ENCODE results near the gene DACT1.

DNA sequence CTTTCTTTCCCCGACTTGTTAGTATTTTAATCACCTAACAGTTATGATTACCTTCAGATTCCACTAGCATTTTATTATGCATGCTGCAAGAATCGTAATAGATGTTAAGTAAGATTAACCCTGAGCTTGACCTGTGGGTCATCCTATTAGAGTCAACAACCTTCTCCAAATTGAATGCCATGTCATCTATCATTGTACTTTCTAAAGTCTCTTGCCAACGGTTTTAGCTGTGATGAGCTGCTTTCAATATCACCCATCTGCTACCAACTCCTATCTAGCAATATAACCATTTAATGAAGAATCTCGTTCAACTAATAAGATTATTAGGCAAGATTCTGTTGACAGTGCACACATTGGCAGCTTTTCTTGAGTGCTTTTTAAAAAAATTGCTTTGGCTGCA lies 33.7 kb downstream of the DACT1 start:
- TF ChIP-seq SMC3 (IDR thresholded peaks at IDR 0.05; ENCODE audit: borderline replicate concordance, low read length) (no peak), POLR2A (IDR thresholded peaks at IDR 0.05; ENCODE audit: low read depth, low read length) (no peak), POLR2AphosphoS5 (IDR thresholded peaks at IDR 0.05; ENCODE audit: low read length) (no peak), CREB1 (IDR thresholded peaks at IDR 0.05; ENCODE audit: low read depth) (no peak), RCOR1 (conservative IDR thresholded peaks at IDR 0.05; ENCODE audit: low read depth, low read length) (no peak), ATF7 (IDR thresholded peaks at IDR 0.05; ENCODE audit: low read depth) (no peak), TAF1 (IDR thresholded peaks at IDR 0.05; ENCODE audit: borderline replicate concordance, low read depth, low read length) (no peak), KLF5 (IDR thresholded peaks at IDR 0.05; ENCODE audit: partially characterized antibody) (no peak), STAT3 (IDR thresholded peaks at IDR 0.05; ENCODE audit: low read depth, low read length) (no peak)
- TF ChIP-seq, protein P1, sequence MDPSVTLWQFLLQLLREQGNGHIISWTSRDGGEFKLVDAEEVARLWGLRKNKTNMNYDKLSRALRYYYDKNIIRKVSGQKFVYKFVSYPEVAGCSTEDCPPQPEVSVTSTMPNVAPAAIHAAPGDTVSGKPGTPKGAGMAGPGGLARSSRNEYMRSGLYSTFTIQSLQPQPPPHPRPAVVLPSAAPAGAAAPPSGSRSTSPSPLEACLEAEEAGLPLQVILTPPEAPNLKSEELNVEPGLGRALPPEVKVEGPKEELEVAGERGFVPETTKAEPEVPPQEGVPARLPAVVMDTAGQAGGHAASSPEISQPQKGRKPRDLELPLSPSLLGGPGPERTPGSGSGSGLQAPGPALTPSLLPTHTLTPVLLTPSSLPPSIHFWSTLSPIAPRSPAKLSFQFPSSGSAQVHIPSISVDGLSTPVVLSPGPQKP (IDR thresholded peaks at IDR 0.05; ENCODE audit: low read depth, low read length): no peak
- TF ChIP-seq, protein P2, sequence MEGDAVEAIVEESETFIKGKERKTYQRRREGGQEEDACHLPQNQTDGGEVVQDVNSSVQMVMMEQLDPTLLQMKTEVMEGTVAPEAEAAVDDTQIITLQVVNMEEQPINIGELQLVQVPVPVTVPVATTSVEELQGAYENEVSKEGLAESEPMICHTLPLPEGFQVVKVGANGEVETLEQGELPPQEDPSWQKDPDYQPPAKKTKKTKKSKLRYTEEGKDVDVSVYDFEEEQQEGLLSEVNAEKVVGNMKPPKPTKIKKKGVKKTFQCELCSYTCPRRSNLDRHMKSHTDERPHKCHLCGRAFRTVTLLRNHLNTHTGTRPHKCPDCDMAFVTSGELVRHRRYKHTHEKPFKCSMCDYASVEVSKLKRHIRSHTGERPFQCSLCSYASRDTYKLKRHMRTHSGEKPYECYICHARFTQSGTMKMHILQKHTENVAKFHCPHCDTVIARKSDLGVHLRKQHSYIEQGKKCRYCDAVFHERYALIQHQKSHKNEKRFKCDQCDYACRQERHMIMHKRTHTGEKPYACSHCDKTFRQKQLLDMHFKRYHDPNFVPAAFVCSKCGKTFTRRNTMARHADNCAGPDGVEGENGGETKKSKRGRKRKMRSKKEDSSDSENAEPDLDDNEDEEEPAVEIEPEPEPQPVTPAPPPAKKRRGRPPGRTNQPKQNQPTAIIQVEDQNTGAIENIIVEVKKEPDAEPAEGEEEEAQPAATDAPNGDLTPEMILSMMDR (IDR thresholded peaks at IDR 0.05 in 2 of 3, conservative IDR thresholded peaks at IDR 0.05 in 1 of 3; ENCODE audit: control insufficient read depth in 2 of 3, extremely low read depth in 1 of 3, insufficient read depth in 1 of 3, low read depth in 3 of 3, low read length in 3 of 3): no peak
- TF ChIP-seq, protein P3, sequence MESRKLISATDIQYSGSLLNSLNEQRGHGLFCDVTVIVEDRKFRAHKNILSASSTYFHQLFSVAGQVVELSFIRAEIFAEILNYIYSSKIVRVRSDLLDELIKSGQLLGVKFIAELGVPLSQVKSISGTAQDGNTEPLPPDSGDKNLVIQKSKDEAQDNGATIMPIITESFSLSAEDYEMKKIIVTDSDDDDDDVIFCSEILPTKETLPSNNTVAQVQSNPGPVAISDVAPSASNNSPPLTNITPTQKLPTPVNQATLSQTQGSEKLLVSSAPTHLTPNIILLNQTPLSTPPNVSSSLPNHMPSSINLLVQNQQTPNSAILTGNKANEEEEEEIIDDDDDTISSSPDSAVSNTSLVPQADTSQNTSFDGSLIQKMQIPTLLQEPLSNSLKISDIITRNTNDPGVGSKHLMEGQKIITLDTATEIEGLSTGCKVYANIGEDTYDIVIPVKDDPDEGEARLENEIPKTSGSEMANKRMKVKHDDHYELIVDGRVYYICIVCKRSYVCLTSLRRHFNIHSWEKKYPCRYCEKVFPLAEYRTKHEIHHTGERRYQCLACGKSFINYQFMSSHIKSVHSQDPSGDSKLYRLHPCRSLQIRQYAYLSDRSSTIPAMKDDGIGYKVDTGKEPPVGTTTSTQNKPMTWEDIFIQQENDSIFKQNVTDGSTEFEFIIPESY (IDR thresholded peaks at IDR 0.05): no peak
- TF ChIP-seq, protein P4, sequence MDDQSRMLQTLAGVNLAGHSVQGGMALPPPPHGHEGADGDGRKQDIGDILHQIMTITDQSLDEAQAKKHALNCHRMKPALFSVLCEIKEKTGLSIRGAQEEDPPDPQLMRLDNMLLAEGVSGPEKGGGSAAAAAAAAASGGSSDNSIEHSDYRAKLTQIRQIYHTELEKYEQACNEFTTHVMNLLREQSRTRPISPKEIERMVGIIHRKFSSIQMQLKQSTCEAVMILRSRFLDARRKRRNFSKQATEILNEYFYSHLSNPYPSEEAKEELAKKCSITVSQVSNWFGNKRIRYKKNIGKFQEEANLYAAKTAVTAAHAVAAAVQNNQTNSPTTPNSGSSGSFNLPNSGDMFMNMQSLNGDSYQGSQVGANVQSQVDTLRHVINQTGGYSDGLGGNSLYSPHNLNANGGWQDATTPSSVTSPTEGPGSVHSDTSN (IDR thresholded peaks at IDR 0.05; ENCODE audit: insufficient replicate concordance, low read depth, low read length): no peak
- TF ChIP-seq, protein P5, sequence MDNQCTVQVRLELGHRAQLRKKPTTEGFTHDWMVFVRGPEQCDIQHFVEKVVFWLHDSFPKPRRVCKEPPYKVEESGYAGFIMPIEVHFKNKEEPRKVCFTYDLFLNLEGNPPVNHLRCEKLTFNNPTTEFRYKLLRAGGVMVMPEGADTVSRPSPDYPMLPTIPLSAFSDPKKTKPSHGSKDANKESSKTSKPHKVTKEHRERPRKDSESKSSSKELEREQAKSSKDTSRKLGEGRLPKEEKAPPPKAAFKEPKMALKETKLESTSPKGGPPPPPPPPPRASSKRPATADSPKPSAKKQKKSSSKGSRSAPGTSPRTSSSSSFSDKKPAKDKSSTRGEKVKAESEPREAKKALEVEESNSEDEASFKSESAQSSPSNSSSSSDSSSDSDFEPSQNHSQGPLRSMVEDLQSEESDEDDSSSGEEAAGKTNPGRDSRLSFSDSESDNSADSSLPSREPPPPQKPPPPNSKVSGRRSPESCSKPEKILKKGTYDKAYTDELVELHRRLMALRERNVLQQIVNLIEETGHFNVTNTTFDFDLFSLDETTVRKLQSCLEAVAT (IDR thresholded peaks at IDR 0.05): no peak
